Lower leg skin (tissue), 4 donors: ENCODE data around the gene KLHL14. TPM values are rescaled to one million over a fixed set of nuclear protein-coding genes. Genes with fewer than 3 reads are reported as not detected.

ENCODE experiments used
- DNase-seq, 2 donors: peaks; one replicate each; pipeline ENCODE4 v3.0.0-alpha.2; 2019; ENCODE audit warnings: low spot score in 2 of 2
- H3K4me3 ChIP-seq: fragments of 200-600 bp; sonication (generic); 2 replicates; pipeline ENCODE4 v1.5.1; 2017; ENCODE audit warnings: mild to moderate bottlenecking, low read depth; ENCODE audit not compliant: poor library complexity, severe bottlenecking
- POLR2A ChIP-seq, 2 donors: fragments of 450-650 bp; IDR thresholded peaks; one replicate each; pipeline ENCODE4 v1.6.1; 2016 to 2017; ENCODE audit warnings: antibody characterized with exemption in 2 of 2, mild to moderate bottlenecking in 1 of 2, moderate library complexity in 1 of 2
- WGBS, 2 donors: methylation state at CpG; one replicate each; pipeline ENCODE4 v1.1.5; 2018; 5-methylcytosine and 5-hydroxymethylcytosine counted together
- intact Hi-C: fragments of 100-400 bp; cut with DNase I; formaldehyde crosslinking; loops from one replicate; pipeline ENCODE4 v1.15.0; 2023; ENCODE audit warnings: low total_unique reads
- total RNA-seq, 4 donors: library from RNA; depleted of rRNA; stranded (reverse); fragments of >200 nt; gene quantifications; one replicate each; pipeline ENCODE4 v1.1.0, GENCODE V29; 2016
- TF ChIP-seq, protein P1 (sequence below), 3 donors: fragments of 450-650 bp; IDR thresholded peaks; one replicate each; pipeline ENCODE4 v1.5.1; 2016; ENCODE audit warnings: antibody characterized with exemption in 3 of 3, mild to moderate bottlenecking in 3 of 3, moderate library complexity in 2 of 3

Gene KLHL14
- total RNA-seq, 4 donors from 2014 or later, result not detected

DNA sequence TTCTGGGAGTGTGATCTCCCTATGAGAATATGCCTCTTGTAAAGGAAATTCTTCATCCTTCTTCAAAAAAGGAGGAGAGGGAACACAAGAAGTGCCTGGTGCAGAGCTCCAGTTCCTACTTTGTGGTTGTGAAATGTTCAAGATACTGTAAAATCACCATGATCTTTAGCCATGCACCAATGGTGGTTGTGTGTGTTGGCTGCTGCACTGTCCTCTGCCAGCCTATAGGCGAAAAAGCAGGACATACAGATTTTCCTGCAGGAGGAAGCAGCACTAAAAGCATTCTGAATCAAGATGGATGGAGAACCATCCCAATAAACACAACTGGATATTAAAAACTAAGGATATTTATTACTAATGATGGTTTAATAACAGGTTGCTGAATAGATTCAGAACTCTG lies 6.2 kb upstream of the KLHL14 start:
- TF ChIP-seq, protein P1, sequence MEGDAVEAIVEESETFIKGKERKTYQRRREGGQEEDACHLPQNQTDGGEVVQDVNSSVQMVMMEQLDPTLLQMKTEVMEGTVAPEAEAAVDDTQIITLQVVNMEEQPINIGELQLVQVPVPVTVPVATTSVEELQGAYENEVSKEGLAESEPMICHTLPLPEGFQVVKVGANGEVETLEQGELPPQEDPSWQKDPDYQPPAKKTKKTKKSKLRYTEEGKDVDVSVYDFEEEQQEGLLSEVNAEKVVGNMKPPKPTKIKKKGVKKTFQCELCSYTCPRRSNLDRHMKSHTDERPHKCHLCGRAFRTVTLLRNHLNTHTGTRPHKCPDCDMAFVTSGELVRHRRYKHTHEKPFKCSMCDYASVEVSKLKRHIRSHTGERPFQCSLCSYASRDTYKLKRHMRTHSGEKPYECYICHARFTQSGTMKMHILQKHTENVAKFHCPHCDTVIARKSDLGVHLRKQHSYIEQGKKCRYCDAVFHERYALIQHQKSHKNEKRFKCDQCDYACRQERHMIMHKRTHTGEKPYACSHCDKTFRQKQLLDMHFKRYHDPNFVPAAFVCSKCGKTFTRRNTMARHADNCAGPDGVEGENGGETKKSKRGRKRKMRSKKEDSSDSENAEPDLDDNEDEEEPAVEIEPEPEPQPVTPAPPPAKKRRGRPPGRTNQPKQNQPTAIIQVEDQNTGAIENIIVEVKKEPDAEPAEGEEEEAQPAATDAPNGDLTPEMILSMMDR (IDR thresholded peaks at IDR 0.05), result no peak
- TF ChIP-seq POLR2A (IDR thresholded peaks at IDR 0.05), result no peak
- 82 to 84% methylated on average over 1 of the region's 1 CpG for WGBS, 2 donors
- no peak for DNase-seq
- intact Hi-C loops, result no loop called here
- no peak overlapping the region for H3K4me3 ChIP-seq

DNA sequence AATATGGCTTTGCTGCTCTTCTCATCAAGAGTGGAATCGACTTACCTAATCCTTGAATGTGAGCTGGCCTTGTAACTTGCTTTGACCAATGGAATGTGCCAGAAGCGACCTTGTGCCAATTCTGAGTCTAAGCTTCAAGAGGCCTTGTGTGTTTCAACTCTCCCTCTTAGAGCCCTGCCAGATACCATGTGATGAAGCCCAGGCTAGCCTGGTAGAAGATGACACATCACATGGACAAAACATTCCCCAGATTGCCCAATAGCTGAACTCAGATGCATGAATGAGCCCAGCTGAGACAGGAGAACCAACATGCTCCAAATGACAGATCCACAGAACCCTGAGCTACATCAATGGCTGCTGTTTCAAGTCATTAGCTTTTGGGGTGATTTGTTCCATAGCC lies 4.2 kb upstream of the KLHL14 start:
- DNase-seq, result no peak
- TF ChIP-seq, protein P1 (IDR thresholded peaks at IDR 0.05), result no peak
- no peak for TF ChIP-seq POLR2A (IDR thresholded peaks at IDR 0.05)
- intact Hi-C loops, result no loop called here
- H3K4me3 ChIP-seq, result no peak overlapping the region
- WGBS, 2 donors, result 86 to 90% methylated on average over 2 of the region's 2 CpGs

DNA sequence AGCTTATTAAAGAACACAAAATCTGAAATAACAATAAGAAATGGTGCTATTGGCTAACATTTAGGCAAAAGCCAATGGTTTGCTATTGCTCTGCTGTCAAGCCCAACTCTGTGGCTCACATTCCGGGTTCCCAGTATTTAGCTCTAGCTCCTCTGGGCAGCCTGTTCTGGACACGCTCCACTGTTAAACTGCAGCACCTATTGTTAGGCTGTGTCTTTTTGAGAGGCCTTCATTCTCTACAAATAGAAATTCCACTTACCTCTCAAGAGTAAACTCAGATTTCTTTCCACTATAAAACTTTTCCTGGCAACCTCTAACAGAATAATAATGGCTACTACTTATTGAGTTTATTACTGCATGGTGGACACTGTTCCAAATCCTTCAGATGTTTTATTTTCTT lies 3.7 kb upstream of the KLHL14 start:
- intact Hi-C loops, result no loop called here
- H3K4me3 ChIP-seq, result no peak overlapping the region
- DNase-seq, result no peak
- no peak for TF ChIP-seq POLR2A (IDR thresholded peaks at IDR 0.05)
- TF ChIP-seq, protein P1 (IDR thresholded peaks at IDR 0.05), result no peak
- 47 to 89% methylated on average over 2 of the region's 2 CpGs for WGBS, 2 donors

DNA sequence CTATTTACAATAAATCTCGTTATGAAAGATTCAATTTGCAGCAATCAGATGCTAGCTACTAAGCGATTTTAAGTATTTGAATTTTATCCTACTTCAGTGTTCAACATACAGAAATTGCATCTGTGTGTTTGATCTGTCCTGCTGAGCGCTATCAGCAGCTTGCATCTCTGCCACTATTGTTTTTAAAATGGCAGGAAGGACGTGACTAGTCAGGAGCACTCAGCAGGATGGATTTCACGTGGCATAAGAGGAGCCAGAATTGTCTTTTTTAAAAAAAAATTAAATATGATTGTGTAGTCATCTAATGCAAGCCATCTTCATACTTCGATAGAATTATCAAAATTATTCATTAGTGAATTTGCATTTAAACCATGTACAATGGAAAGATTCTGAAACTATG lies 2.8 kb upstream of the KLHL14 start:
- DNase-seq, result no peak
- intact Hi-C loops, result no loop called here
- TF ChIP-seq, protein P1 (IDR thresholded peaks at IDR 0.05), result no peak
- no peak for TF ChIP-seq POLR2A (IDR thresholded peaks at IDR 0.05)
- no peak overlapping the region for H3K4me3 ChIP-seq
- whole genome bisulfite sequencing, 2 donors, result 74 to 81% methylated on average over 6 of the region's 6 CpGs

DNA sequence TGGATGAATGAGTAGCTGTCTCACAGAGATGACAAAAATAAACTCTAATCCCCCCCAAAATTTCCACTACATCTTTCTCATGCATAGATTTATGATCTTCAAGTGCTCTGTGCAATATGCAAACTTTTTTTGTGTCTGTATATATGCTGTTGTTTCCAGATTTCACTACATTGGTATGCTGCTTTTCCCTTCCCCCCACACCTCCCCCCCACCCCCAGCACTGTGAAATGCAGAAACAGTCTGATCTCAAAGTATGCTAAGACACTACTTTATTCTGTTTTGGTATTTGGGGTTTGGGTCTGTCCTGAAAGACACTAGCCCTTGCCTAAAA lies 524 bp upstream of the KLHL14 start:
- intact Hi-C loops, result no loop called here
- H3K4me3 ChIP-seq, result no peak overlapping the region
- no peak for DNase-seq
- TF ChIP-seq, protein P1 (IDR thresholded peaks at IDR 0.05), result no peak
- no peak for TF ChIP-seq POLR2A (IDR thresholded peaks at IDR 0.05)

DNA sequence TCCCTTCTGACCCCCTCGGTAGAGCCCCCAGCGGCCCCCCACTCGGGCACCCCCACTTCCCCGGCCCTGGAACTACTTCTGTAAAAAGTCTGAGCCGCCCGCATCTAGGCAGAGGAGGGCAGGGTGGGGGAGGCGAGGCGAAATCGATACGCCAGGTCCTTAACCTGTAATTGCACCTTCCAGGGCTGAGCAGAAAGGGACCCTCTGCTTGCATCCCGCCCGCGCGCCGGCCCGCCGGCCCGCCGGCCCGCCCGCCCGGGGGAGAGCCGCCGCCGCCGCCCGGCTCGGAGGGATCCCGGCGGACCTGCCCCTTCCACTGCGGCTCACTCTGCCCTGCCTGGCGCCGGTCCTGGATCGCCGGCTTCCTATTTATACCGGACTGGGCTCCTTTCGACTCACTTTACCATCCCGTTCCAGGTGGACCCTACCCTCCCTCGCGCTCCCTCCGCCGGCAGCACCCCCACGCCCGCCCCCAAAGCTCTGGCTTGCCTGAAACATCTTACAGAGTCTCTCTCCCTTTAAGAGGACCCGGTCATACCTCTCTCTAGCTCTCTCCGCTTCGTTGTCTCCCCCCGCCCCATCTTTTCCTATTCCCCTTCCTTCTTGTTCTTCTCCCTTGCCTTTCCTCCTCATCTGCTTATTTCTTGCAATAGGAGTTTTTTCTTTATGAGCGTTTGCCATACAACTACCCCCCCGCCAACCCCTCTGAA lies 797 bp downstream of the KLHL14 start:
- DNase-seq, result no peak
- intact Hi-C loops, result no loop called here
- TF ChIP-seq, protein P1 (IDR thresholded peaks at IDR 0.05), result no peak
- TF ChIP-seq POLR2A (IDR thresholded peaks at IDR 0.05), result no peak
- no peak overlapping the region for H3K4me3 ChIP-seq
- WGBS, 2 donors, result 3 to 4% methylated on average over 29 to 36 of the region's 50 CpGs
